CD4-positive, CD25-positive, alpha-beta regulatory T cell (primary cell): ENCODE data around the gene SULT1E1. TPM values are rescaled to one million over a fixed set of nuclear protein-coding genes. Genes with fewer than 3 reads are reported as not detected.

Experiments used
- polyA plus RNA-seq, 4 donors: library from polyadenylated mRNA; unstranded; fragments of 300-500 nt; fragmentation: Illumina TruSeq; gene quantifications; one replicate each; pipeline ENCODE4 v1.2.3, GENCODE V29; 2021
- total RNA-seq: library from RNA; stranded (reverse); gene quantifications from one replicate; pipeline ENCODE4 v1.2.3, GENCODE V29; 2022

SULT1E1 gene
- total and polyA plus RNA-seq, 5 donors from 2014 or later, result not detected

Other genes starting within 250 kb of the SULT1E1 start
- not detected for gene UGT2A2, start 220.5 kb downstream of the SULT1E1 start, total RNA-seq
- not detected for gene UGT2A2, start 220.5 kb downstream of the SULT1E1 start, polyA plus RNA-seq
- not detected for gene UGT2A1, start 206.9 kb downstream of the SULT1E1 start, total RNA-seq
- gene UGT2A1, start 206.9 kb downstream of the SULT1E1 start, polyA plus RNA-seq, result under 1 TPM in 1 of 4 donors, not detected in 3; 0.09 TPM
- 4.4 TPM for gene SULT1B1, start 99.5 kb downstream of the SULT1E1 start, total RNA-seq
- gene SULT1B1, start 99.5 kb downstream of the SULT1E1 start, polyA plus RNA-seq, result 10 to 100 TPM in 1 of 4 donors, 1 to 10 TPM in 3; 3.9 to 12.4 (median 6.3) TPM
- not detected for gene CSN1S1, start 70.9 kb upstream of the SULT1E1 start, total RNA-seq
- gene CSN1S1, start 70.9 kb upstream of the SULT1E1 start, polyA plus RNA-seq, result not detected
- not detected for gene CSN2, start 105.6 kb upstream of the SULT1E1 start, total RNA-seq
- gene CSN2, start 105.6 kb upstream of the SULT1E1 start, polyA plus RNA-seq, result not detected
- not detected for gene STATH, start 135.8 kb upstream of the SULT1E1 start, total RNA-seq
- gene STATH, start 135.8 kb upstream of the SULT1E1 start, polyA plus RNA-seq, result not detected
- gene HTN3, start 168.3 kb upstream of the SULT1E1 start, total RNA-seq, result not detected
- gene HTN3, start 168.3 kb upstream of the SULT1E1 start, polyA plus RNA-seq, result not detected
- not detected for gene HTN1, start 190.3 kb upstream of the SULT1E1 start, total RNA-seq
- gene HTN1, start 190.3 kb upstream of the SULT1E1 start, polyA plus RNA-seq, result not detected